Measurements from ENCODE around the gene PKP3. TPM values are rescaled to one million over a fixed set of nuclear protein-coding genes. Genes with fewer than 3 reads are reported as not detected.

Gene PKP3
- total RNA-seq, 2 experiments from 2014 or later: 0.60 TPM; not detected in 1

GRCh38 chr11:403021-403760 lies 9.2 kb downstream of the PKP3 start:
- CTCF ChIA-PET: interaction anchor here (1.3 kb wide), 1 partner anchor 45 kb away, joined by 3 read pairs; no protein-coding TSS in a partner anchor
- Mint-ChIP-seq H3K4me3 (no peak overlapping the region), H3K27ac (no peak overlapping the region), H3K27me3 (peaks cover 12% of the 10 kb centered on the region), H3K9me3 (no peaks in the 10 kb centered on the region), H3K36me3 (ENCODE audit: low read depth) (peaks cover 4% of the 10 kb centered on the region), H3K4me1 (ENCODE audit: low read depth) (peaks cover 13% of the 10 kb centered on the region)
- peaks cover 38% of the 10 kb centered on the region for H3K4me1 ChIP-seq (ENCODE audit: insufficient read depth, low read length)
- intact Hi-C loops (cut with DNase I, micrococcal nuclease): no loop called here
- no peak overlapping the region for H3K4me3 ChIP-seq (ENCODE audit: low read length)
- H3K27me3 ChIP-seq (ENCODE audit: control insufficient read depth in 1 of 2, insufficient read depth in 2 of 2, low read length in 2 of 2): no peaks in the 10 kb centered on the region
- H3K36me3 ChIP-seq (ENCODE audit: insufficient read depth, low read length): peaks cover 5% of the 10 kb centered on the region
- TF ChIP-seq, protein P1, sequence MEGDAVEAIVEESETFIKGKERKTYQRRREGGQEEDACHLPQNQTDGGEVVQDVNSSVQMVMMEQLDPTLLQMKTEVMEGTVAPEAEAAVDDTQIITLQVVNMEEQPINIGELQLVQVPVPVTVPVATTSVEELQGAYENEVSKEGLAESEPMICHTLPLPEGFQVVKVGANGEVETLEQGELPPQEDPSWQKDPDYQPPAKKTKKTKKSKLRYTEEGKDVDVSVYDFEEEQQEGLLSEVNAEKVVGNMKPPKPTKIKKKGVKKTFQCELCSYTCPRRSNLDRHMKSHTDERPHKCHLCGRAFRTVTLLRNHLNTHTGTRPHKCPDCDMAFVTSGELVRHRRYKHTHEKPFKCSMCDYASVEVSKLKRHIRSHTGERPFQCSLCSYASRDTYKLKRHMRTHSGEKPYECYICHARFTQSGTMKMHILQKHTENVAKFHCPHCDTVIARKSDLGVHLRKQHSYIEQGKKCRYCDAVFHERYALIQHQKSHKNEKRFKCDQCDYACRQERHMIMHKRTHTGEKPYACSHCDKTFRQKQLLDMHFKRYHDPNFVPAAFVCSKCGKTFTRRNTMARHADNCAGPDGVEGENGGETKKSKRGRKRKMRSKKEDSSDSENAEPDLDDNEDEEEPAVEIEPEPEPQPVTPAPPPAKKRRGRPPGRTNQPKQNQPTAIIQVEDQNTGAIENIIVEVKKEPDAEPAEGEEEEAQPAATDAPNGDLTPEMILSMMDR (IDR thresholded peaks at IDR 0.05): no peak
- H3K27ac ChIP-seq (ENCODE audit: low read depth in 1 of 2, low read length in 2 of 2): no peak overlapping the region
- ATAC-seq (ENCODE audit: poor library complexity) (no peak), DNase-seq (peak in 1 of 14 experiments; percentile 37)
- POLR2A ChIA-PET: interaction anchor here (0.6 to 7.3 kb wide), 4 partner anchors 13 to 197 kb away, joined by 3 to 88 read pairs (median 39); partner anchors contain the start of genes BET1L, PTDSS2, RIC8A and SIGIRR
- peaks cover 0 to 7% of the 10 kb centered on the region in 2 experiments for H3K9me3 ChIP-seq (ENCODE audit: control insufficient read depth in 1 of 2, insufficient read depth in 1 of 2, low read length in 2 of 2)

DNA sequence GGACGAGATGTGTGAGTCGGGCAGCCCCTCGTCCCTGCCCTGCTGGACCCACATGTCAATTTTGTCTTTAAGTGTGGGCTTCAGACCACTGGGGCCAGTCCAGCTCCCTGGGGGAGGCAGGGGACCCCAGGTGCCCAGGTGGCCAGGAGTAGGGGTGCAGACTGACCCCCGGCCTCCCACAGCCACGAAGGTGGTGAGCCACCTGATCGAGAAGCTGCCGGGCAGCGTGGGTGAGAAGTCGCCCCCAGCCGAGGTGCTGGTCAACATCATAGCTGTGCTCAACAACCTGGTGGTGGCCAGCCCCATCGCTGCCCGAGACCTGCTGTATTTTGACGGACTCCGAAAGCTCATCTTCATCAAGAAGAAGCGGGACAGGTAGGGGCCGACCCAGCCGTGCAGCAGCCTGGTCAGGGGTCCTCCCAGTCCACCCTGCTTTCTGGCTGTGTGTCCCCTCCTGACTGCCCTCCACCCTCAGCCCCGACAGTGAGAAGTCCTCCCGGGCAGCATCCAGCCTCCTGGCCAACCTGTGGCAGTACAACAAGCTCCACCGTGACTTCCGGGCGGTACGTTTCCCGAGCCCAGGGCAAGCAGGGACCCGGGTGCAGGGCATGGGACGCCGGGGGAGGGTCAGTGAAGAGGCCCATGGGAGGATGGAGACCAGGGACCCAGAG lies 9.9 kb downstream of the PKP3 start:
- H3K4me3 Mint-ChIP-seq: no peak overlapping the region
- CTCF ChIA-PET: interaction anchor here (1.3 to 4.3 kb wide), 2 partner anchors 44 to 47 kb away, joined by 3 to 37 read pairs; partner anchors contain the start of gene PTDSS2
- peaks cover 44% of the 10 kb centered on the region for H3K4me1 ChIP-seq (ENCODE audit: insufficient read depth, low read length)
- TF ChIP-seq, protein P1 (IDR thresholded peaks at IDR 0.05): no peak
- H3K9me3 ChIP-seq (ENCODE audit: control insufficient read depth in 1 of 2, insufficient read depth in 1 of 2, low read length in 2 of 2): peaks cover 0 to 7% of the 10 kb centered on the region in 2 experiments
- peak overlapping the region; percentile 47 for H3K27ac Mint-ChIP-seq
- DNase-seq (peak in 1 of 14 experiments; percentile 45), ATAC-seq (ENCODE audit: poor library complexity) (no peak)
- H3K27ac ChIP-seq (ENCODE audit: low read depth in 1 of 2, low read length in 2 of 2): no peak overlapping the region
- H3K4me3 ChIP-seq (ENCODE audit: low read length): no peak overlapping the region
- peaks cover 9% of the 10 kb centered on the region for H3K36me3 ChIP-seq (ENCODE audit: insufficient read depth, low read length)
- peaks cover 9% of the 10 kb centered on the region for H3K27me3 Mint-ChIP-seq
- H3K4me1 Mint-ChIP-seq (ENCODE audit: low read depth): peaks cover 13% of the 10 kb centered on the region
- intact Hi-C loops (cut with DNase I, micrococcal nuclease): no loop called here
- H3K27me3 ChIP-seq (ENCODE audit: control insufficient read depth in 1 of 2, insufficient read depth in 2 of 2, low read length in 2 of 2): no peaks in the 10 kb centered on the region
- H3K36me3 Mint-ChIP-seq (ENCODE audit: low read depth): peaks cover 4% of the 10 kb centered on the region
- POLR2A ChIA-PET: interaction anchor here (1.1 to 7.3 kb wide), 3 partner anchors 12 to 197 kb away, joined by 3 to 88 read pairs (median 75); partner anchors contain the start of genes BET1L, PTDSS2, RIC8A and SIGIRR
- H3K9me3 Mint-ChIP-seq: no peaks in the 10 kb centered on the region

DNA sequence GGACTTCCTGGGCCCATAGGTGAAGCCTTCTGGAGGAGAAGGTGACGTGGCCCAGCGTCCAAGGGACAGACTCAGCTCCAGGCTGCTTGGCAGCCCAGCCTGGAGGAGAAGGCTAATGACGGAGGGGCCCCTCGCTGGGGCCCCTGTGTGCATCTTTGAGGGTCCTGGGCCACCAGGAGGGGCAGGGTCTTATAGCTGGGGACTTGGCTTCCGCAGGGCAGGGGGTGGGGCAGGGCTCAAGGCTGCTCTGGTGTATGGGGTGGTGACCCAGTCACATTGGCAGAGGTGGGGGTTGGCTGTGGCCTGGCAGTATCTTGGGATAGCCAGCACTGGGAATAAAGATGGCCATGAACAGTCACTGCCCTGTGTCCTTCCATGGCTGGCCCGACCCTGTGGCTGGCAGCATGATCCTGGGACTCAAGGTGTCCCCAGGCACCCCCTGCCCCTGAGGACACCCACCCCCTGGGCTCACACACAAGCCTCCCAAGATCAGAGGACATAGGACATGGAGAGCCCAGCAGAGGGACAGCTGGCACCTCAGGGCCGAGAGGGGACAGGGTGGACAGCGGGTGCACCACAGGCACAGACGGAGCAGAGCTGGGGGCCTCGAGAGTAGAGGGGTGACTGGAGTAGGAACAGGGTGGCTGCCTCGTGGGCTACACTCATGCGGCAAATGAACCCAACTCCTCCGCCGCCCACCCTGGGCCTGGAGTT lies 10.7 kb downstream of the PKP3 start:
- DNase-seq: peak in 1 of 14 experiments; percentile 31
- H3K9me3 ChIP-seq (ENCODE audit: control insufficient read depth in 1 of 2, insufficient read depth in 1 of 2, low read length in 2 of 2): peaks cover 0 to 4% of the 10 kb centered on the region in 2 experiments
- peaks cover 4% of the 10 kb centered on the region for H3K36me3 Mint-ChIP-seq (ENCODE audit: low read depth)
- ATAC-seq (ENCODE audit: poor library complexity): no peak
- H3K27me3 ChIP-seq (ENCODE audit: control insufficient read depth in 1 of 2, insufficient read depth in 2 of 2, low read length in 2 of 2): no peaks in the 10 kb centered on the region
- no peak overlapping the region for H3K4me3 Mint-ChIP-seq
- peaks cover 48% of the 10 kb centered on the region for H3K4me1 ChIP-seq (ENCODE audit: insufficient read depth, low read length)
- peak overlapping the region; percentile 61 for H3K27ac Mint-ChIP-seq
- intact Hi-C loops (cut with DNase I, micrococcal nuclease): loop anchor here in 1 of 2 experiments (5.0 kb wide), 2 partner anchors 167 to 173 kb away; partner anchors contain the start of genes PHRF1, PSMD13 and SIRT3
- TF ChIP-seq, protein P1 (IDR thresholded peaks at IDR 0.05): no peak
- H3K4me1 Mint-ChIP-seq (ENCODE audit: low read depth): peaks cover 10% of the 10 kb centered on the region
- H3K27ac ChIP-seq (ENCODE audit: low read depth in 1 of 2, low read length in 2 of 2): no peak overlapping the region
- H3K4me3 ChIP-seq (ENCODE audit: low read length): no peak overlapping the region
- H3K36me3 ChIP-seq (ENCODE audit: insufficient read depth, low read length): peaks cover 11% of the 10 kb centered on the region
- H3K27me3 Mint-ChIP-seq: peaks cover 3% of the 10 kb centered on the region
- POLR2A ChIA-PET: interaction anchor here (0.5 to 7.3 kb wide), 6 partner anchors 8 to 197 kb away, joined by 3 to 88 read pairs (median 12); partner anchors contain the start of genes BET1L, PTDSS2, RIC8A and SIGIRR
- no peaks in the 10 kb centered on the region for H3K9me3 Mint-ChIP-seq
- CTCF ChIA-PET: interaction anchor here (3.2 to 4.3 kb wide), 2 partner anchors 44 to 46 kb away, joined by 37 to 39 read pairs; partner anchors contain the start of gene PTDSS2

All from CD4-positive, alpha-beta T cell (primary cell).